Hepatocyte (in vitro differentiated cells): Measurements from ENCODE around the gene MTERF4.

Experiments used
- EZH2 ChIP-seq: fragments of 200-600 bp; sonication (generic); IDR thresholded peaks from 2 replicates; pipeline ENCODE4 v1.6.1; 2016; ENCODE audit warnings: antibody characterized with exemption, mild to moderate bottlenecking, borderline replicate concordance
- TF ChIP-seq, protein P1 (sequence below): fragments of 200-600 bp; sonication (generic); IDR thresholded peaks from 2 replicates; pipeline ENCODE4 v1.5.1; 2016; ENCODE audit warnings: antibody characterized with exemption, mild to moderate bottlenecking; ENCODE audit not compliant: poor library complexity

DNA sequence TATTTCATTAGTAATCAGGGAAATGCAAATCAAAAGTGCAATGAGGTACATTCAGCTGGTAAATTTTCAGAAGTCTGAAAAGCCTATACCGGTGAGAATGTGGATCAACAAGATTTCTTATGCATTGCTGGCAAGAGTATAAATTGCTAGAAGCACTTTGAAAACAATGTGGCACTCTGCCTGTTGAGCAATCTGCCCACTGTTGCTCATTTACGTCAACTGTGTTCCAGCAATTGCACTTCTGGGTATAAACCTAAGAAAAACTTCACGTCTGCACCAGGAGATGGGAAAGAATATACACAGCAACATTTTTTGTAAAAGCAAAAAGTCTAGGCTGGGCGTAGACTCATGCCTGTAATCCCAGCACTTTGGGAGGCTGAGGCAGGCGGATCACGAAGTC is 40.8 kb downstream of the MTERF4 start:
- TF ChIP-seq, protein P1, sequence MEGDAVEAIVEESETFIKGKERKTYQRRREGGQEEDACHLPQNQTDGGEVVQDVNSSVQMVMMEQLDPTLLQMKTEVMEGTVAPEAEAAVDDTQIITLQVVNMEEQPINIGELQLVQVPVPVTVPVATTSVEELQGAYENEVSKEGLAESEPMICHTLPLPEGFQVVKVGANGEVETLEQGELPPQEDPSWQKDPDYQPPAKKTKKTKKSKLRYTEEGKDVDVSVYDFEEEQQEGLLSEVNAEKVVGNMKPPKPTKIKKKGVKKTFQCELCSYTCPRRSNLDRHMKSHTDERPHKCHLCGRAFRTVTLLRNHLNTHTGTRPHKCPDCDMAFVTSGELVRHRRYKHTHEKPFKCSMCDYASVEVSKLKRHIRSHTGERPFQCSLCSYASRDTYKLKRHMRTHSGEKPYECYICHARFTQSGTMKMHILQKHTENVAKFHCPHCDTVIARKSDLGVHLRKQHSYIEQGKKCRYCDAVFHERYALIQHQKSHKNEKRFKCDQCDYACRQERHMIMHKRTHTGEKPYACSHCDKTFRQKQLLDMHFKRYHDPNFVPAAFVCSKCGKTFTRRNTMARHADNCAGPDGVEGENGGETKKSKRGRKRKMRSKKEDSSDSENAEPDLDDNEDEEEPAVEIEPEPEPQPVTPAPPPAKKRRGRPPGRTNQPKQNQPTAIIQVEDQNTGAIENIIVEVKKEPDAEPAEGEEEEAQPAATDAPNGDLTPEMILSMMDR, result no peak
- no peak for TF ChIP-seq EZH2
